ENCODE measurements around the gene AUTS2.

Gene AUTS2

GRCh38 chr7:70634071-70634470 is 1035.8 kb downstream of the AUTS2 start (continued):
- TF ChIP-seq, protein P1, sequence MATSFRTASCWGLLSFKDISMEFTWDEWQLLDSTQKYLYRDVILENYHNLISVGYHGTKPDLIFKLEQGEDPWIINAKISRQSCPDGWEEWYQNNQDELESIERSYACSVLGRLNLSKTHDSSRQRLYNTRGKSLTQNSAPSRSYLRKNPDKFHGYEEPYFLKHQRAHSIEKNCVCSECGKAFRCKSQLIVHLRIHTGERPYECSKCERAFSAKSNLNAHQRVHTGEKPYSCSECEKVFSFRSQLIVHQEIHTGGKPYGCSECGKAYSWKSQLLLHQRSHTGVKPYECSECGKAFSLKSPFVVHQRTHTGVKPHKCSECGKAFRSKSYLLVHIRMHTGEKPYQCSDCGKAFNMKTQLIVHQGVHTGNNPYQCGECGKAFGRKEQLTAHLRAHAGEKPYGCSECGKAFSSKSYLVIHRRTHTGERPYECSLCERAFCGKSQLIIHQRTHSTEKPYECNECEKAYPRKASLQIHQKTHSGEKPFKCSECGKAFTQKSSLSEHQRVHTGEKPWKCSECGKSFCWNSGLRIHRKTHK (tag by site-specific recombination; IDR thresholded peaks at IDR 0.05), result no peak
- TF ChIP-seq KLF10 (tag by site-specific recombination; IDR thresholded peaks at IDR 0.05), result no peak
- TF ChIP-seq, protein P2, sequence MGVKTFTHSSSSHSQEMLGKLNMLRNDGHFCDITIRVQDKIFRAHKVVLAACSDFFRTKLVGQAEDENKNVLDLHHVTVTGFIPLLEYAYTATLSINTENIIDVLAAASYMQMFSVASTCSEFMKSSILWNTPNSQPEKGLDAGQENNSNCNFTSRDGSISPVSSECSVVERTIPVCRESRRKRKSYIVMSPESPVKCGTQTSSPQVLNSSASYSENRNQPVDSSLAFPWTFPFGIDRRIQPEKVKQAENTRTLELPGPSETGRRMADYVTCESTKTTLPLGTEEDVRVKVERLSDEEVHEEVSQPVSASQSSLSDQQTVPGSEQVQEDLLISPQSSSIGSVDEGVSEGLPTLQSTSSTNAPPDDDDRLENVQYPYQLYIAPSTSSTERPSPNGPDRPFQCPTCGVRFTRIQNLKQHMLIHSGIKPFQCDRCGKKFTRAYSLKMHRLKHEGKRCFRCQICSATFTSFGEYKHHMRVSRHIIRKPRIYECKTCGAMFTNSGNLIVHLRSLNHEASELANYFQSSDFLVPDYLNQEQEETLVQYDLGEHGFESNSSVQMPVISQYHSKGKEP (tag by site-specific recombination; IDR thresholded peaks at IDR 0.05), result no peak

- CTCF ChIA-PET, result no interaction called here
- Histone ChIP-seq H3K4me1 (ENCODE audit: control insufficient read depth, insufficient read depth, low read length) (no peaks in the 10 kb centered on the region), H3K9me3 (ENCODE audit: control insufficient read depth, insufficient read depth, low read depth, low read length) (no peaks in the 10 kb centered on the region), H3K4me3 (ENCODE audit: low read depth, low read length) (no peak overlapping the region), H3K27ac (ENCODE audit: extremely low read depth, low read depth, low read length) (no peak overlapping the region), H3K36me3 (ENCODE audit: control insufficient read depth in 2 of 2, insufficient read depth in 1 of 2, low read length in 2 of 2) (no peaks in the 10 kb centered on the region)
- POLR2A ChIA-PET, result no interaction called here
- TF ChIP-seq ZFP3 (tag by site-specific recombination; IDR thresholded peaks at IDR 0.05; ENCODE audit: low read depth) (no peak), ZSCAN5A (tag by site-specific recombination; IDR thresholded peaks at IDR 0.05) (no peak), EGR2 (tag by site-specific recombination; IDR thresholded peaks at IDR 0.05; ENCODE audit: low read depth) (no peak), ZNF266 (tag by site-specific recombination; IDR thresholded peaks at IDR 0.05; ENCODE audit: low read depth) (no peak), YY1 (tag by site-specific recombination; IDR thresholded peaks at IDR 0.05) (no peak), AEBP2 (tag by site-specific recombination; IDR thresholded peaks at IDR 0.05; ENCODE audit: borderline replicate concordance) (no peak), SP7 (tag by site-specific recombination; IDR thresholded peaks at IDR 0.05) (no peak), ZNF518A (tag by site-specific recombination; conservative IDR thresholded peaks at IDR 0.05; ENCODE audit: low read depth) (no peak), ZNF610 (tag by site-specific recombination; IDR thresholded peaks at IDR 0.05; ENCODE audit: borderline replicate concordance) (no peak)
- TF ChIP-seq, protein P3, sequence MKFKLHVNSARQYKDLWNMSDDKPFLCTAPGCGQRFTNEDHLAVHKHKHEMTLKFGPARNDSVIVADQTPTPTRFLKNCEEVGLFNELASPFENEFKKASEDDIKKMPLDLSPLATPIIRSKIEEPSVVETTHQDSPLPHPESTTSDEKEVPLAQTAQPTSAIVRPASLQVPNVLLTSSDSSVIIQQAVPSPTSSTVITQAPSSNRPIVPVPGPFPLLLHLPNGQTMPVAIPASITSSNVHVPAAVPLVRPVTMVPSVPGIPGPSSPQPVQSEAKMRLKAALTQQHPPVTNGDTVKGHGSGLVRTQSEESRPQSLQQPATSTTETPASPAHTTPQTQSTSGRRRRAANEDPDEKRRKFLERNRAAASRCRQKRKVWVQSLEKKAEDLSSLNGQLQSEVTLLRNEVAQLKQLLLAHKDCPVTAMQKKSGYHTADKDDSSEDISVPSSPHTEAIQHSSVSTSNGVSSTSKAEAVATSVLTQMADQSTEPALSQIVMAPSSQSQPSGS (tag by site-specific recombination; IDR thresholded peaks at IDR 0.05; ENCODE audit: low read depth), result no peak
Measured at GRCh38 chr7:70634610-70635068, 1036.4 kb downstream of the AUTS2 start.
